Activated naive CD4-positive, alpha-beta T cell treated with anti-CD3 and anti-CD28 coated beads for 36 hours (primary cell): ENCODE results near the gene SLC8A1. TPM values are rescaled to one million over a fixed set of nuclear protein-coding genes. Genes with fewer than 3 reads are reported as not detected.

Source experiments
- CTCF ChIA-PET: fragments of 350-600 bp; sonication (Branson Sonifier 250); formaldehyde crosslinking; loops from one replicate; lab custom pipeline; 2021; ENCODE audit warnings: antibody characterized with exemption; lab: Charles Lee
- DNase-seq: peaks from one replicate; pipeline ENCODE4 v3.0.0-alpha.2; 2020
- H3K27ac Mint-ChIP-seq: one replicate; pipeline ENCODE4 v1.8.0; 2021; ENCODE audit warnings: mild to moderate bottlenecking, mixed read lengths
- H3K27me3 Mint-ChIP-seq: one replicate; pipeline ENCODE4 v1.8.0; 2021; ENCODE audit warnings: low read depth, mixed read lengths
- H3K36me3 Mint-ChIP-seq: one replicate; pipeline ENCODE4 v1.8.0; 2021; ENCODE audit warnings: low read depth, mixed read lengths
- H3K4me1 Mint-ChIP-seq: one replicate; pipeline ENCODE4 v1.8.0; 2021; ENCODE audit warnings: low read depth, mixed read lengths
- H3K4me3 Mint-ChIP-seq: one replicate; pipeline ENCODE4 v1.8.0; 2021; ENCODE audit warnings: mild to moderate bottlenecking, moderate library complexity, mixed read lengths
- H3K9me3 Mint-ChIP-seq: one replicate; pipeline ENCODE4 v1.8.0; 2021; ENCODE audit warnings: mixed read lengths
- intact Hi-C: fragments of 100-400 bp; cut with micrococcal nuclease; formaldehyde crosslinking; loops from one replicate; pipeline ENCODE4 v1.15.1; 2023
- total RNA-seq, 2 experiments: library from RNA; stranded (reverse); gene quantifications; one replicate each; pipeline ENCODE4 v1.2.3, GENCODE V29; 2021

Gene SLC8A1
- total RNA-seq, 2 experiments from 2014 or later: 0.60 to 0.99 TPM

GRCh38 chr2:40120957-40121356 is 330.9 kb downstream of the SLC8A1 start:
- Mint-ChIP-seq H3K4me3 (no peak overlapping the region), H3K4me1 (no peaks in the 10 kb centered on the region), H3K27ac (no peak overlapping the region), H3K27me3 (no peaks in the 10 kb centered on the region), H3K36me3 (no peaks in the 10 kb centered on the region), H3K9me3 (no peaks in the 10 kb centered on the region)
- intact Hi-C loops: no loop called here
- CTCF ChIA-PET: no interaction called here
- no peak for DNase-seq

- CTCF ChIA-PET: no interaction called here
- Mint-ChIP-seq H3K36me3 (no peaks in the 10 kb centered on the region), H3K27ac (no peak overlapping the region), H3K9me3 (no peaks in the 10 kb centered on the region), H3K4me1 (no peaks in the 10 kb centered on the region), H3K4me3 (no peak overlapping the region), H3K27me3 (no peaks in the 10 kb centered on the region)
- intact Hi-C loops: no loop called here
- no peak for DNase-seq
Measured at GRCh38 chr2:40120026-40120425, 331.9 kb downstream of the SLC8A1 start.

- H3K36me3 Mint-ChIP-seq: no peaks in the 10 kb centered on the region
- H3K9me3 Mint-ChIP-seq: no peaks in the 10 kb centered on the region
- no peak overlapping the region for H3K27ac Mint-ChIP-seq
- intact Hi-C loops: no loop called here
- CTCF ChIA-PET: no interaction called here
- no peak overlapping the region for H3K4me3 Mint-ChIP-seq
- H3K27me3 Mint-ChIP-seq: no peaks in the 10 kb centered on the region
- no peaks in the 10 kb centered on the region for H3K4me1 Mint-ChIP-seq
- no peak for DNase-seq
Measured at GRCh38 chr2:40118622-40119021, 333.3 kb downstream of the SLC8A1 start.

GRCh38 chr2:40115894-40116293 is 336.0 kb downstream of the SLC8A1 start:
- CTCF ChIA-PET: no interaction called here
- Mint-ChIP-seq H3K4me1 (no peaks in the 10 kb centered on the region), H3K36me3 (no peaks in the 10 kb centered on the region), H3K4me3 (no peak overlapping the region), H3K9me3 (no peaks in the 10 kb centered on the region), H3K27ac (no peak overlapping the region), H3K27me3 (no peaks in the 10 kb centered on the region)
- intact Hi-C loops: no loop called here
- DNase-seq: no peak

- Mint-ChIP-seq H3K4me1 (no peaks in the 10 kb centered on the region), H3K27me3 (no peaks in the 10 kb centered on the region), H3K27ac (no peak overlapping the region), H3K36me3 (no peaks in the 10 kb centered on the region), H3K9me3 (no peaks in the 10 kb centered on the region), H3K4me3 (no peak overlapping the region)
- DNase-seq: no peak
- intact Hi-C loops: no loop called here
- CTCF ChIA-PET: no interaction called here
Measured at GRCh38 chr2:40115348-40115747, 336.5 kb downstream of the SLC8A1 start.

GRCh38 chr2:40113997-40114396 is 337.9 kb downstream of the SLC8A1 start:
- intact Hi-C loops: no loop called here
- no peaks in the 10 kb centered on the region for H3K36me3 Mint-ChIP-seq
- no peak for DNase-seq
- no peaks in the 10 kb centered on the region for H3K4me1 Mint-ChIP-seq
- no peaks in the 10 kb centered on the region for H3K27me3 Mint-ChIP-seq
- no peaks in the 10 kb centered on the region for H3K9me3 Mint-ChIP-seq
- CTCF ChIA-PET: no interaction called here
- no peak overlapping the region for H3K27ac Mint-ChIP-seq
- H3K4me3 Mint-ChIP-seq: no peak overlapping the region

GRCh38 chr2:40113272-40113968 is 338.5 kb downstream of the SLC8A1 start:
- no peaks in the 10 kb centered on the region for H3K27me3 Mint-ChIP-seq
- CTCF ChIA-PET: no interaction called here
- H3K27ac Mint-ChIP-seq: no peak overlapping the region
- intact Hi-C loops: no loop called here
- no peaks in the 10 kb centered on the region for H3K36me3 Mint-ChIP-seq
- no peak overlapping the region for H3K4me3 Mint-ChIP-seq
- no peaks in the 10 kb centered on the region for H3K9me3 Mint-ChIP-seq
- no peak for DNase-seq
- no peaks in the 10 kb centered on the region for H3K4me1 Mint-ChIP-seq

GRCh38 chr2:40109381-40109780 is 342.5 kb downstream of the SLC8A1 start:
- intact Hi-C loops: no loop called here
- Mint-ChIP-seq H3K4me1 (no peaks in the 10 kb centered on the region), H3K9me3 (no peaks in the 10 kb centered on the region), H3K36me3 (no peaks in the 10 kb centered on the region), H3K4me3 (no peak overlapping the region), H3K27me3 (no peaks in the 10 kb centered on the region), H3K27ac (no peak overlapping the region)
- no peak for DNase-seq
- CTCF ChIA-PET: no interaction called here

GRCh38 chr2:40108851-40109250 is 343.0 kb downstream of the SLC8A1 start:
- Mint-ChIP-seq H3K4me3 (no peak overlapping the region), H3K4me1 (no peaks in the 10 kb centered on the region), H3K27me3 (no peaks in the 10 kb centered on the region), H3K9me3 (no peaks in the 10 kb centered on the region), H3K27ac (no peak overlapping the region), H3K36me3 (no peaks in the 10 kb centered on the region)
- CTCF ChIA-PET: no interaction called here
- intact Hi-C loops: no loop called here
- no peak for DNase-seq

- H3K4me1 Mint-ChIP-seq: no peaks in the 10 kb centered on the region
- no peak for DNase-seq
- H3K4me3 Mint-ChIP-seq: no peak overlapping the region
- H3K9me3 Mint-ChIP-seq: no peaks in the 10 kb centered on the region
- intact Hi-C loops: no loop called here
- no peaks in the 10 kb centered on the region for H3K27me3 Mint-ChIP-seq
- CTCF ChIA-PET: no interaction called here
- no peak overlapping the region for H3K27ac Mint-ChIP-seq
- H3K36me3 Mint-ChIP-seq: no peaks in the 10 kb centered on the region
Measured at GRCh38 chr2:40106061-40106460, 345.8 kb downstream of the SLC8A1 start.

GRCh38 chr2:40105593-40105992 is 346.3 kb downstream of the SLC8A1 start:
- no peaks in the 10 kb centered on the region for H3K4me1 Mint-ChIP-seq
- no peaks in the 10 kb centered on the region for H3K27me3 Mint-ChIP-seq
- no peaks in the 10 kb centered on the region for H3K36me3 Mint-ChIP-seq
- no peak for DNase-seq
- H3K4me3 Mint-ChIP-seq: no peak overlapping the region
- no peak overlapping the region for H3K27ac Mint-ChIP-seq
- CTCF ChIA-PET: no interaction called here
- intact Hi-C loops: no loop called here
- H3K9me3 Mint-ChIP-seq: no peaks in the 10 kb centered on the region

GRCh38 chr2:40103590-40103989 is 348.3 kb downstream of the SLC8A1 start:
- Mint-ChIP-seq H3K4me3 (no peak overlapping the region), H3K36me3 (no peaks in the 10 kb centered on the region), H3K27ac (no peak overlapping the region), H3K9me3 (no peaks in the 10 kb centered on the region), H3K27me3 (no peaks in the 10 kb centered on the region), H3K4me1 (no peaks in the 10 kb centered on the region)
- intact Hi-C loops: no loop called here
- no peak for DNase-seq
- CTCF ChIA-PET: no interaction called here

- H3K27me3 Mint-ChIP-seq: no peaks in the 10 kb centered on the region
- CTCF ChIA-PET: no interaction called here
- intact Hi-C loops: no loop called here
- H3K9me3 Mint-ChIP-seq: no peaks in the 10 kb centered on the region
- no peak overlapping the region for H3K27ac Mint-ChIP-seq
- no peaks in the 10 kb centered on the region for H3K36me3 Mint-ChIP-seq
- no peak for DNase-seq
- H3K4me1 Mint-ChIP-seq: no peaks in the 10 kb centered on the region
- H3K4me3 Mint-ChIP-seq: no peak overlapping the region
Measured at GRCh38 chr2:40103163-40103562, 348.7 kb downstream of the SLC8A1 start.
